Astrocyte of the spinal cord (primary cell): Measurements from ENCODE around the gene SMIM9.

ENCODE experiments used
- DNase-seq: peaks from one replicate; pipeline ENCODE4 v3.0.0; 2011; ENCODE audit warnings: low read depth, low spot score
- H3K4me3 ChIP-seq: 2 replicates; pipeline ENCODE4 v1.5.1; 2011; ENCODE audit warnings: low read depth, mild to moderate bottlenecking, low read length, moderate library complexity
- in situ Hi-C: cut with HindIII; loops from 2 replicates; pipeline ENCODE4 v1.10.0; 2017; ENCODE audit warnings: low sequenced_read_pairs
- TF ChIP-seq, protein P1 (sequence below): IDR thresholded peaks from 2 replicates; pipeline ENCODE4 v1.5.1; 2012; ENCODE audit warnings: low read depth, mild to moderate bottlenecking, low read length, inconsistent platforms

The SMIM9 gene

GRCh38 chrX:154804261-154804956 lies 30.1 kb downstream of the SMIM9 start:
- in situ Hi-C loops: no loop called here
- H3K4me3 ChIP-seq: peak overlapping the region; percentile 47
- DNase-seq: no peak
- TF ChIP-seq, protein P1, sequence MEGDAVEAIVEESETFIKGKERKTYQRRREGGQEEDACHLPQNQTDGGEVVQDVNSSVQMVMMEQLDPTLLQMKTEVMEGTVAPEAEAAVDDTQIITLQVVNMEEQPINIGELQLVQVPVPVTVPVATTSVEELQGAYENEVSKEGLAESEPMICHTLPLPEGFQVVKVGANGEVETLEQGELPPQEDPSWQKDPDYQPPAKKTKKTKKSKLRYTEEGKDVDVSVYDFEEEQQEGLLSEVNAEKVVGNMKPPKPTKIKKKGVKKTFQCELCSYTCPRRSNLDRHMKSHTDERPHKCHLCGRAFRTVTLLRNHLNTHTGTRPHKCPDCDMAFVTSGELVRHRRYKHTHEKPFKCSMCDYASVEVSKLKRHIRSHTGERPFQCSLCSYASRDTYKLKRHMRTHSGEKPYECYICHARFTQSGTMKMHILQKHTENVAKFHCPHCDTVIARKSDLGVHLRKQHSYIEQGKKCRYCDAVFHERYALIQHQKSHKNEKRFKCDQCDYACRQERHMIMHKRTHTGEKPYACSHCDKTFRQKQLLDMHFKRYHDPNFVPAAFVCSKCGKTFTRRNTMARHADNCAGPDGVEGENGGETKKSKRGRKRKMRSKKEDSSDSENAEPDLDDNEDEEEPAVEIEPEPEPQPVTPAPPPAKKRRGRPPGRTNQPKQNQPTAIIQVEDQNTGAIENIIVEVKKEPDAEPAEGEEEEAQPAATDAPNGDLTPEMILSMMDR: no peak

- H3K4me3 ChIP-seq: no peak overlapping the region
- in situ Hi-C loops: no loop called here
- TF ChIP-seq, protein P1: no peak
- no peak for DNase-seq
Measured at GRCh38 chrX:154802947-154803346, 31.5 kb downstream of the SMIM9 start.

GRCh38 chrX:154800478-154801210 lies 33.8 kb downstream of the SMIM9 start:
- no peak for DNase-seq
- in situ Hi-C loops: no loop called here
- H3K4me3 ChIP-seq: no peak overlapping the region
- TF ChIP-seq, protein P1: no peak

- TF ChIP-seq, protein P1: no peak
- in situ Hi-C loops: no loop called here
- no peak overlapping the region for H3K4me3 ChIP-seq
- DNase-seq: peak; percentile 35
Measured at GRCh38 chrX:154799556-154800348, 34.7 kb downstream of the SMIM9 start.

GRCh38 chrX:154797006-154797405 lies 37.5 kb downstream of the SMIM9 start:
- TF ChIP-seq, protein P1: no peak
- peak; percentile 12 for DNase-seq
- H3K4me3 ChIP-seq: no peak overlapping the region
- in situ Hi-C loops: no loop called here

DNA sequence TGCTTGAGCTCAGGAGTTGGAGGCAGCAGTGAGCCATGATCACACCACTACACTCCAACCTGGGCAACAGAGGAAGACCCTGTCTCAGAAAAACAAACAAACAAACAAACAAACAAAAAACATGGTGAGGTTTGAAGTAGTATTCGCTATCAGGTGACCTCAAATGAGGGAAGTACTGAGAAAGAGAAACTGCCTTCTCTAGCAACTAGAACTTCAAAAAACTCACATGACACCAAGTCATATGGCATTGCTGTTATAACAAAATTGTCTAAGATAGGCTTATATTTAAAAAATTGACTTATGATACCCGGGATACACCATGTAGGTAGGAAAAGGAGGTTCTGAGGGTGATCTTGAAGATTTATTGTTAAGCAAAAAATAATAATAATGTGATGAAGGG lies 39.4 kb downstream of the SMIM9 start:
- TF ChIP-seq, protein P1: no peak
- DNase-seq: no peak
- in situ Hi-C loops: no loop called here
- no peak overlapping the region for H3K4me3 ChIP-seq
